Keratinocyte (primary cell): ENCODE data around the gene KSR1. TPM values are rescaled to one million over a fixed set of nuclear protein-coding genes. Genes with fewer than 3 reads are reported as not detected.

Experiments used
- DNase-seq: peaks from one replicate; pipeline ENCODE4 v3.0.0-alpha.2; 2011; ENCODE audit warnings: low read depth, missing footprints, low spot score
- FAIRE-seq: peaks from 2 replicates; lab custom pipeline; 2011; peaks lifted over from hg19 to GRCh38; lab: Jason Lieb, UNC
- H2AFZ ChIP-seq: 2 replicates; pipeline ENCODE4 v1.6.0; 2012; ENCODE audit warnings: low read length, control low read depth, inconsistent platforms; ENCODE audit not compliant: control insufficient read depth
- H3K27ac ChIP-seq: 2 replicates; pipeline ENCODE4 v1.5.1; 2011; ENCODE audit warnings: low read length; ENCODE audit not compliant: control insufficient read depth, insufficient read depth
- H3K27me3 ChIP-seq: 3 replicates; pipeline ENCODE4 v1.6.0; 2011; ENCODE audit warnings: low read length; ENCODE audit not compliant: control insufficient read depth, insufficient read depth; ENCODE audit errors: extremely low read depth
- H3K36me3 ChIP-seq, 2 experiments: 2 replicates in 1 of 2; 3 replicates in 1 of 2; pipeline ENCODE4 v1.5.1; 2011; ENCODE audit warnings: low read length in 2 of 2, mild to moderate bottlenecking in 1 of 2; ENCODE audit not compliant: control insufficient read depth in 2 of 2, insufficient read depth in 2 of 2; ENCODE audit errors: extremely low read depth in 1 of 2
- H3K4me1 ChIP-seq: 3 replicates; pipeline ENCODE4 v1.5.1; 2011; ENCODE audit warnings: low read length; ENCODE audit not compliant: control insufficient read depth, insufficient read depth; ENCODE audit errors: extremely low read depth
- H3K4me2 ChIP-seq: 3 replicates; pipeline ENCODE4 v1.6.0; 2011; ENCODE audit warnings: low read depth, low read length; ENCODE audit not compliant: control insufficient read depth, insufficient read depth; ENCODE audit errors: extremely low read depth
- H3K4me3 ChIP-seq, 3 experiments: fragments of 200-600 bp in 1 of 3; sonication (generic) in 1 of 3; 2 replicates in 2 of 3; 3 replicates in 1 of 3; pipeline ENCODE4 v1.5.1; 2011 to 2016; ENCODE audit warnings: low read length in 3 of 3, mild to moderate bottlenecking in 3 of 3, control low read depth in 2 of 3, inconsistent platforms in 1 of 3, low read depth in 1 of 3, mixed read lengths in 1 of 3, mixed run types in 1 of 3, moderate library complexity in 1 of 3; ENCODE audit not compliant: control insufficient read depth in 2 of 3, insufficient read depth in 2 of 3; ENCODE audit errors: extremely low read depth in 1 of 3
- H3K79me2 ChIP-seq: 2 replicates; pipeline ENCODE4 v1.6.0; 2012; ENCODE audit warnings: low read length; ENCODE audit not compliant: control insufficient read depth, insufficient read depth
- H3K9ac ChIP-seq: 3 replicates; pipeline ENCODE4 v1.6.0; 2011; ENCODE audit warnings: low read length; ENCODE audit not compliant: control insufficient read depth, insufficient read depth; ENCODE audit errors: extremely low read depth
- H3K9me1 ChIP-seq: 3 replicates; pipeline ENCODE4 v1.6.0; 2011; ENCODE audit warnings: low read length; ENCODE audit not compliant: control insufficient read depth, insufficient read depth; ENCODE audit errors: extremely low read depth
- H3K9me3 ChIP-seq: 2 replicates; pipeline ENCODE4 v1.5.1; 2012; ENCODE audit warnings: low read depth, low read length; ENCODE audit not compliant: control insufficient read depth
- H4K20me1 ChIP-seq: 3 replicates; pipeline ENCODE4 v1.6.0; 2011; ENCODE audit warnings: low read length; ENCODE audit not compliant: control insufficient read depth, insufficient read depth; ENCODE audit errors: extremely low read depth
- CTCF ChIP-seq, 3 experiments: IDR thresholded peaks in 1 of 3; conservative IDR thresholded peaks in 1 of 3; optimal IDR thresholded peaks in 1 of 3; 2 replicates in 2 of 3; 3 replicates in 1 of 3; pipeline versions ENCODE3 to v1.5.1; 2011; ENCODE audit warnings: low read length in 3 of 3, mild to moderate bottlenecking in 3 of 3, moderate library complexity in 2 of 3, control low read depth in 1 of 3, inconsistent platforms in 1 of 3; ENCODE audit not compliant: insufficient read depth in 2 of 3; ENCODE audit errors: extremely low read depth in 1 of 3
- EZH2 ChIP-seq: IDR thresholded peaks from one replicate; pipeline ENCODE4 v1.6.1; 2012; ENCODE audit warnings: inconsistent platforms, mild to moderate bottlenecking, low read length, moderate library complexity
- dilution Hi-C: fragments of 300-500 bp; cut with MboI; formaldehyde crosslinking; loops from one replicate; pipeline ENCODE4 v1.7.0; 2020; ENCODE audit warnings: low sequenced_read_pairs; ENCODE audit not compliant: extremely low pct_ligation_motif_present
- polyA plus RNA-seq, 5 experiments: library from polyadenylated mRNA; depleted of rRNA in 3 of 5; stranded (reverse) in 3 of 5; stranded (forward) in 1 of 5; unstranded in 1 of 5; fragments of >200 nt; gene quantifications; 1 replicate in 1 of 5; 2 replicates in 3 of 5; 3 replicates in 1 of 5; pipeline versions ENCODE4 v1.2.1 to v1.2.3, GENCODE V29; 2011 to 2012; ENCODE audit warnings: missing spikeins in 2 of 5, low read depth in 1 of 5, low replicate concordance in 1 of 5

The KSR1 gene
- polyA plus RNA-seq, 1 donor (not counting 4 experiments of a cell fraction or from before 2014, with no cell fraction given), result 1.3 TPM

GRCh38 chr17:27477971-27478684 lies 21.9 kb downstream of the KSR1 start:
- Histone ChIP-seq H3K27ac (no peak overlapping the region), H4K20me1 (no peaks in the 10 kb centered on the region), H3K79me2 (no peaks in the 10 kb centered on the region), H2AFZ (no peak overlapping the region), H3K4me2 (no peak overlapping the region), H3K9me3 (no peaks in the 10 kb centered on the region), H3K36me3 (no peaks in the 10 kb centered on the region), H3K27me3 (no peaks in the 10 kb centered on the region), H3K4me3 (no peak overlapping the region), H3K9ac (no peak overlapping the region), H3K9me1 (no peaks in the 10 kb centered on the region), H3K4me1 (peaks cover 8% of the 10 kb centered on the region)
- TF ChIP-seq CTCF (optimal IDR thresholded peaks at IDR 0.05 in 1 of 3, IDR thresholded peaks at IDR 0.05 in 1 of 3, conservative IDR thresholded peaks at IDR 0.05 in 1 of 3; ENCODE audit: extremely low read depth in 1 of 3, insufficient read depth in 2 of 3, low read length in 3 of 3) (no peak), EZH2 (no peak)
- DNase-seq (no peak), FAIRE-seq (no peak)
- dilution Hi-C loops, result no loop called here

- H3K79me2 ChIP-seq, result no peaks in the 10 kb centered on the region
- no peaks in the 10 kb centered on the region for H3K9me1 ChIP-seq
- no peak for TF ChIP-seq EZH2
- H3K4me3 ChIP-seq, result no peak overlapping the region
- no peaks in the 10 kb centered on the region for H3K27me3 ChIP-seq
- no peak overlapping the region for H3K27ac ChIP-seq
- dilution Hi-C loops, result no loop called here
- no peak overlapping the region for H3K4me2 ChIP-seq
- no peak overlapping the region for H3K9ac ChIP-seq
- no peak for FAIRE-seq
- peaks cover 8% of the 10 kb centered on the region for H3K4me1 ChIP-seq
- H2AFZ ChIP-seq, result no peak overlapping the region
- H4K20me1 ChIP-seq, result no peaks in the 10 kb centered on the region
- no peaks in the 10 kb centered on the region for H3K9me3 ChIP-seq
- H3K36me3 ChIP-seq, result no peaks in the 10 kb centered on the region
- DNase-seq, result no peak
Measured at GRCh38 chr17:27478901-27479538, 22.8 kb downstream of the KSR1 start.
